ENCODE measurements around the gene SCN1A. TPM values are rescaled to one million over a fixed set of nuclear protein-coding genes. Genes with fewer than 3 reads are reported as not detected.

The SCN1A gene
- total and polyA plus RNA-seq, 2 of the 13 experiments (the other 11 are each of a cell fraction or from before 2014, with no cell fraction given) = 19.9 to 39.4 TPM

- TF ChIP-seq RBM39 (IDR thresholded peaks at IDR 0.05; ENCODE audit: low read depth, low read length, poor library complexity, severe bottlenecking) (no peak), ZNF567 (CRISPR knock-in tag; IDR thresholded peaks at IDR 0.05; ENCODE audit: borderline replicate concordance) (peak; percentile 89), ZNF484 (CRISPR knock-in tag; IDR thresholded peaks at IDR 0.05; ENCODE audit: borderline replicate concordance, low read depth) (no peak), ZSCAN9 (CRISPR knock-in tag; IDR thresholded peaks at IDR 0.05; ENCODE audit: borderline replicate concordance) (peak; percentile 78), RAD51 (IDR thresholded peaks at IDR 0.05; ENCODE audit: borderline replicate concordance) (no peak), GTF3A (CRISPR knock-in tag; conservative IDR thresholded peaks at IDR 0.05) (0 out of 2 replicates have a peak, but pooled peaks have one; percentile 71), PLSCR1 (CRISPR knock-in tag; IDR thresholded peaks at IDR 0.05; ENCODE audit: borderline replicate concordance) (no peak; the same call in 1 of the 2 replicates), MAX (IDR thresholded peaks at IDR 0.05) (peak; percentile 99), SALL2 (CRISPR knock-in tag; IDR thresholded peaks at IDR 0.05) (peak; percentile 95), TBX2 (CRISPR knock-in tag; IDR thresholded peaks at IDR 0.05; ENCODE audit: borderline replicate concordance) (peak; percentile 92), FOXA1 (IDR thresholded peaks at IDR 0.05) (no peak), FOXA1 (CRISPR knock-in tag; IDR thresholded peaks at IDR 0.05) (0 out of 2 replicates have a peak, but pooled peaks have one; percentile 41), ZBTB7B (CRISPR knock-in tag; IDR thresholded peaks at IDR 0.05) (peak; percentile 87), ASH2L (IDR thresholded peaks at IDR 0.05; ENCODE audit: insufficient read length, low read depth, low read length) (peak; percentile 97), ZNF781 (CRISPR knock-in tag; IDR thresholded peaks at IDR 0.05; ENCODE audit: borderline replicate concordance, not compliant biosample characterization) (peak; percentile 45), AFF4 (CRISPR knock-in tag; IDR thresholded peaks at IDR 0.05) (no peak), GMEB1 (CRISPR knock-in tag; IDR thresholded peaks at IDR 0.05; ENCODE audit: borderline replicate concordance) (peak; percentile 76), ZNF7 (CRISPR knock-in tag; IDR thresholded peaks at IDR 0.05) (no peak; the same call in 1 of the 2 replicates), ZNF382 (CRISPR knock-in tag; IDR thresholded peaks at IDR 0.05; ENCODE audit: borderline replicate concordance) (no peak), ZNF296 (CRISPR knock-in tag; conservative IDR thresholded peaks at IDR 0.05) (no peak), ZBTB14 (CRISPR knock-in tag; IDR thresholded peaks at IDR 0.05) (peak; percentile 41; the same call in 1 of the 2 replicates)
Measured at GRCh38 chr2:165953655-165954606, 173.9 kb downstream of the SCN1A start, which contains the start of gene TTC21B (continued).
